ENCODE measurements around the gene KIF18B. TPM values are rescaled to one million over a fixed set of nuclear protein-coding genes. Genes with fewer than 3 reads are reported as not detected.

The KIF18B gene
- total and polyA plus RNA-seq, 2 of the 8 experiments (the other 6 are each of a cell fraction or from before 2014, with no cell fraction given) = 39.0 to 59.4 TPM

DNA sequence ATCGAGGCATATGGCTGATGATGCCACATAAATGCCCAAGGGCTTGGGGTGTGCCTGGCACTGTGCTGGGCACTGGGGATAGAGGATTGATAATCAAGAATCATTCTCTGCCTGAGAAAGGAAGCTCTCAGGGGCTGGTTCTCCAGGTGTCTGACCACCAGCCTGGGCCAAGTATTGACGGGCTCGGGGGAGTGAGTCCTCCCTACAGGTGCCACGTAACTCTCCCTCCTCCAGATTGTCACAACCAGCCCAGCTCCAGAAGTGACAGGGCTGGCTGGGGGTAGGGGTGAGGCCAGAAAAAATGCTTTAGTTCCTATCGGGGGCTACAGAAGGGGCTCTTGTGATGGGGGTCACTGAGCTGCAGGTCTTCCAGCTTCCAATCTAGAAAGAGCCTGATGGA lies 31.2 kb upstream of the KIF18B start:
- Histone ChIP-seq H2AK5ac (ENCODE audit: low read depth, low read length) (0 out of 2 replicates have a peak overlapping the region, but pooled peaks have one; percentile 80), H3K27ac (ENCODE audit: low read depth, low read length) (no peak overlapping the region), H4K91ac (replicated peaks; ENCODE audit: insufficient read length, low read length) (peak overlapping the region; percentile 29), H3K79me2 (ENCODE audit: control insufficient read depth in 1 of 2, insufficient read depth in 2 of 2, low read length in 2 of 2) (no peaks in the 10 kb centered on the region), H3K4ac (replicated peaks; ENCODE audit: insufficient read length, low read depth, low read length) (no peak overlapping the region), H3K18ac (ENCODE audit: extremely low read depth, low read length) (no peak overlapping the region), H3K4me2 (ENCODE audit: insufficient read depth in 1 of 2, low read depth in 2 of 2, low read length in 2 of 2) (no peak overlapping the region), H3K4me1 (replicated peaks in 1 of 4; ENCODE audit: control insufficient read depth in 3 of 4, insufficient read depth in 4 of 4, low read length in 3 of 4) (peaks cover 0 to 11% (median 6%) of the 10 kb centered on the region in 4 experiments; a peak in 5 of 7 replicates), H4K20me1 (replicated peaks in 1 of 2; ENCODE audit: control insufficient read depth in 1 of 2, insufficient read depth in 2 of 2, low read length in 2 of 2) (no peaks in the 10 kb centered on the region), H3K56ac (replicated peaks; ENCODE audit: insufficient read length, low read depth, low read length) (no peak overlapping the region), H2BK5ac (ENCODE audit: low read depth, low read length) (no peak overlapping the region), H3K36me3 (ENCODE audit: control insufficient read depth in 2 of 4, insufficient read depth in 4 of 4, low read length in 3 of 4) (no peaks in the 10 kb centered on the region), H2BK120ac (replicated peaks; ENCODE audit: low read depth, low read length) (no peak overlapping the region), H3K79me1 (ENCODE audit: low read depth, low read length) (no peaks in the 10 kb centered on the region), H2AFZ (ENCODE audit: low read length) (no peak overlapping the region), H3K23ac (ENCODE audit: insufficient read length) (no peak overlapping the region), H3K9ac (replicated peaks in 1 of 4; ENCODE audit: extremely low read depth in 1 of 4, low read depth in 3 of 4, low read length in 3 of 4) (no peak overlapping the region), H2BK15ac (ENCODE audit: low read length) (no peak overlapping the region), H2BK20ac (ENCODE audit: low read length) (no peak overlapping the region), H3K23me2 (ENCODE audit: low read depth, low read length) (peaks cover 6% of the 10 kb centered on the region; the same call in 1 of the 2 replicates), H2BK12ac (ENCODE audit: low read depth, low read length) (no peak overlapping the region), H3K14ac (ENCODE audit: insufficient read length) (no peak overlapping the region), H3K9me3 (ENCODE audit: insufficient read depth in 2 of 2, low read depth in 1 of 2, low read length in 1 of 2) (no peaks in the 10 kb centered on the region), H3K4me3 (ENCODE audit: extremely low read depth in 1 of 4, insufficient read depth in 2 of 4, low read depth in 3 of 4, low read length in 4 of 4) (no peak overlapping the region), H4K8ac (ENCODE audit: extremely low read depth, insufficient read depth, low read length) (no peak overlapping the region), H4K5ac (ENCODE audit: insufficient read length, low read depth, low read length) (no peak overlapping the region), H3K27me3 (replicated peaks in 1 of 4; ENCODE audit: control insufficient read depth in 3 of 4, extremely low read depth in 1 of 4, insufficient read depth in 3 of 4, low read length in 3 of 4) (no peaks in the 10 kb centered on the region; a peak in 1 of 7 replicates)
- CTCF ChIA-PET (ENCODE audit: partially characterized antibody) = interaction anchor here (0.6 to 4.8 kb wide), 14 partner anchors 9 to 210 kb away, joined by 3 to 35 read pairs (median 6); partner anchors contain the start of gene C1QL1
- TF ChIP-seq TAF1 (IDR thresholded peaks at IDR 0.05; ENCODE audit: low read depth, low read length) (no peak), ASH2L (IDR thresholded peaks at IDR 0.05; ENCODE audit: low read length) (no peak), CHD1 (IDR thresholded peaks at IDR 0.05; ENCODE audit: low read depth, low read length) (no peak), NANOG (IDR thresholded peaks at IDR 0.05; ENCODE audit: insufficient read depth, low read depth, low read length, poor library complexity, severe bottlenecking) (no peak), POLR2A (IDR thresholded peaks at IDR 0.05; ENCODE audit: control extremely low read depth in 1 of 2, low read depth in 2 of 2, low read length in 2 of 2) (no peak), POLR2AphosphoS5 (IDR thresholded peaks at IDR 0.05; ENCODE audit: low read depth, low read length) (no peak), KDM4A (IDR thresholded peaks at IDR 0.05; ENCODE audit: low read depth, low read length, severe bottlenecking) (no peak), CEBPB (IDR thresholded peaks at IDR 0.05; ENCODE audit: low read depth, low read length) (no peak)
- TF ChIP-seq, protein P1, sequence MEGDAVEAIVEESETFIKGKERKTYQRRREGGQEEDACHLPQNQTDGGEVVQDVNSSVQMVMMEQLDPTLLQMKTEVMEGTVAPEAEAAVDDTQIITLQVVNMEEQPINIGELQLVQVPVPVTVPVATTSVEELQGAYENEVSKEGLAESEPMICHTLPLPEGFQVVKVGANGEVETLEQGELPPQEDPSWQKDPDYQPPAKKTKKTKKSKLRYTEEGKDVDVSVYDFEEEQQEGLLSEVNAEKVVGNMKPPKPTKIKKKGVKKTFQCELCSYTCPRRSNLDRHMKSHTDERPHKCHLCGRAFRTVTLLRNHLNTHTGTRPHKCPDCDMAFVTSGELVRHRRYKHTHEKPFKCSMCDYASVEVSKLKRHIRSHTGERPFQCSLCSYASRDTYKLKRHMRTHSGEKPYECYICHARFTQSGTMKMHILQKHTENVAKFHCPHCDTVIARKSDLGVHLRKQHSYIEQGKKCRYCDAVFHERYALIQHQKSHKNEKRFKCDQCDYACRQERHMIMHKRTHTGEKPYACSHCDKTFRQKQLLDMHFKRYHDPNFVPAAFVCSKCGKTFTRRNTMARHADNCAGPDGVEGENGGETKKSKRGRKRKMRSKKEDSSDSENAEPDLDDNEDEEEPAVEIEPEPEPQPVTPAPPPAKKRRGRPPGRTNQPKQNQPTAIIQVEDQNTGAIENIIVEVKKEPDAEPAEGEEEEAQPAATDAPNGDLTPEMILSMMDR (IDR thresholded peaks at IDR 0.05; ENCODE audit: control extremely low read depth in 1 of 3, insufficient read depth in 1 of 3, low read depth in 1 of 3, low read length in 3 of 3) = no peak
- no peak for DNase-seq (ENCODE audit: low read depth in 1 of 2, low spot score in 2 of 2)
- 91% methylated on average over 5 of the region's 5 CpGs; no CpG with 5 or more reads in 1 of the 2 experiments for WGBS, 2 experiments (ENCODE audit: extremely low coverage in 1 of 2, insufficient coverage in 1 of 2, insufficient read length in 1 of 2, insufficient replicate concordance in 2 of 2, low coverage in 1 of 2, low lambda C conversion rate in 2 of 2, missing lambda C conversion rate in 1 of 2)
- POLR2A ChIA-PET (ENCODE audit: partially characterized antibody) = interaction anchor here (0.8 to 2.7 kb wide), 5 partner anchors 8 to 170 kb away, joined by 3 to 6 read pairs (median 3); partner anchors contain the start of genes HEXIM1 and NMT1
- FAIRE-seq = no peak
